Measurements from ENCODE around the gene UCP2.
A peak's percentile ranks its signal among the peaks of the same experiment; 100 is the strongest.
"Not testable (repeated sequence)": the region's sequence is repeated elsewhere in the genome, so short reads cannot be mapped to it uniquely, and the experiment has no call there.

The UCP2 gene

DNA sequence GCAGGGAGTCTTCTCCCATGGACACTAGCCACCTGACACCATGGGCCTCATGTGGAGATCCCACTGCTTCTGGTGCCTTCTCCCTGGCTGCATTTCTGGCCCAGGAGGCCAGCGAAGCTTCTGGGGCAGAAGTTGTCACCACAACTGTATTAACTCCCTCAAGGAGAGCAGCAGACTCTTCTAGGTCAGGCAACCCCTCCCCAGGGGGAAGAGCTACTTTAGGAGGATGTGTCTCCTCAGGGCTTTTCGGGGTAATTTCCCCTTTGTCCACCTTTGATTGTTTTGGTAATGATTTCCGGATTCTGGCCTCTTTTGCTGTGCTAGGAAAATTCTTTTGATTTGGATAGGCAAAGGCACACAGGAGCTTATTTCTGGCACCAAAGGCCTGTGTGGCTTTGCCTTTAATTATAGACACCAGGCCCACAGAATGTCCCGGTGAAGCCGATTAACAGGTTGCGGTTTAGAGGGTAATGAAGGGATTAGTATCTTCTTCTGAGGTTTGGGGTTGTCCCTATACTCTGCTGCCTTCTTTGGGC lies 8.9 kb upstream of the UCP2 start:
- H3K4me1 ChIP-seq (ENCODE audit: insufficient read depth, low read length), result peaks cover 8% of the 10 kb centered on the region; the same call in 1 of the 2 replicates
- H3K9ac ChIP-seq (ENCODE audit: low read depth, low read length), result no peak overlapping the region
- H3K36me3 ChIP-seq (ENCODE audit: insufficient read depth, low read length), result no peaks in the 10 kb centered on the region

DNA sequence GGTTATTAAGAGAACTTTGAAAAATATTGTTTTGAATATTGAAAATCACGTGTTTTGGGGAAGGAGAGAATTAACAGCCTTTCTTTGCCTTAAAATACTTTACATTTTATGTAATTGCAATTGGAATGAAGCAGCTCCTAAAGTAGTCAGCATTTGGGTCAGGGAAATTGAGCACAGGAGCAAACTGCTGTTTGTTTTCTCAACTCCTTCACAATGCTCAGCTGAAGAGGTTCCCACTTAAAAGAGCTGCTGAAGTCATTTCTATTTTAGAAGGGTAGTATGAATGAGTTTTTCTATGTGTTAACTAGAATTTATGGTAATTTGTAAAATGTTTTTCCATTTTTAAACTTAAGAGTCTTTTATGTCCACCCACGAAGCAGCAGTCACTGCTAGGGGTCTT lies 8.1 kb upstream of the UCP2 start:
- H3K4me1 ChIP-seq (ENCODE audit: insufficient read depth, low read length), result peaks cover 8% of the 10 kb centered on the region; the same call in 1 of the 2 replicates
- no peak overlapping the region for H3K9ac ChIP-seq (ENCODE audit: low read depth, low read length)
- no peaks in the 10 kb centered on the region for H3K9me3 ChIP-seq (ENCODE audit: control insufficient read depth, insufficient read depth, low read length)
- no peaks in the 10 kb centered on the region for H3K36me3 ChIP-seq (ENCODE audit: insufficient read depth, low read length)

More for the DNA sequence above, 8.9 kb upstream of the UCP2 start:
- H3K9me3 ChIP-seq (ENCODE audit: control insufficient read depth, insufficient read depth, low read length), result no peaks in the 10 kb centered on the region

DNA sequence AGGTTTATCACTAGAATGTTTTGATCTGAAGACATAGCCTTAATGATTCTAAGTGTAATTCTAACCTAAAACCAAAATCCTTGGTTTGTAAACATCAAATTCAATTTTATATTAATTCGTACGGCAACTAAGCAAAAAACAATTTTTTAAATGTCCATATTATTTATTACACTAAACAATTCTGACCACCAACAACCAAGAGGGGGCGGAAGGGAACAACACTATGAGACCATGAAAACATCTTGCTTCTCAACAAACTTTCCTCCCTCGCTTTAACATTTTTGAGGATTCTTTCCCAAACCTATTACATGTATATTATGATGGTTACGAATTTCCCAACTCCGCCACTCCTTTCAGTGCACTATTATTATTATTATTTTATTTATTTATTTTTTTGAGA lies 6.5 kb upstream of the UCP2 start:
- no peaks in the 10 kb centered on the region for H3K9me3 ChIP-seq (ENCODE audit: control insufficient read depth, insufficient read depth, low read length)
- H3K36me3 ChIP-seq (ENCODE audit: insufficient read depth, low read length), result no peaks in the 10 kb centered on the region
- H3K4me1 ChIP-seq (ENCODE audit: insufficient read depth, low read length), result peaks cover 8% of the 10 kb centered on the region; the same call in 1 of the 2 replicates
- H3K9ac ChIP-seq (ENCODE audit: low read depth, low read length), result no peak overlapping the region

DNA sequence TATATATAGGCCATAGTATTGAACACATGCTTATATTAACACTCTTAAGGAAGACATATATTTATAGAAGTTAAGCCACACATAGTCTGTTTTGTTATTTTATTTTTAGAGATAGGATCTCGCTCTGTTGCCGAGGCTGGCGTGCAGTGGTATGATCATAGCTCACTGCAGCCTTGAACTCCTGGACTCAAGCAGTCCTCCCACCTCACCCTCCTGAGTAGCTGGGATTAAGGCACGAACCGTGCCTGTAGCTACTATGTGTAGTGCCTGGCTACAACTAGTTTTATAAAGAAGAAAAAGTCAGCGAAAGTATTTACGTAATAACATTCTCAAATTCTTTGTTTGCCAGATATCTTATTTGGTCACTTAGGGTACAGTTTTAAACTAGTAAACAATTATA lies 5.6 kb upstream of the UCP2 start:
- no peaks in the 10 kb centered on the region for H3K36me3 ChIP-seq (ENCODE audit: insufficient read depth, low read length)
- no peaks in the 10 kb centered on the region for H3K9me3 ChIP-seq (ENCODE audit: control insufficient read depth, insufficient read depth, low read length)
- H3K4me1 ChIP-seq (ENCODE audit: insufficient read depth, low read length), result peaks cover 15% of the 10 kb centered on the region; the same call in 1 of the 2 replicates
- H3K9ac ChIP-seq (ENCODE audit: low read depth, low read length), result no peak overlapping the region

DNA sequence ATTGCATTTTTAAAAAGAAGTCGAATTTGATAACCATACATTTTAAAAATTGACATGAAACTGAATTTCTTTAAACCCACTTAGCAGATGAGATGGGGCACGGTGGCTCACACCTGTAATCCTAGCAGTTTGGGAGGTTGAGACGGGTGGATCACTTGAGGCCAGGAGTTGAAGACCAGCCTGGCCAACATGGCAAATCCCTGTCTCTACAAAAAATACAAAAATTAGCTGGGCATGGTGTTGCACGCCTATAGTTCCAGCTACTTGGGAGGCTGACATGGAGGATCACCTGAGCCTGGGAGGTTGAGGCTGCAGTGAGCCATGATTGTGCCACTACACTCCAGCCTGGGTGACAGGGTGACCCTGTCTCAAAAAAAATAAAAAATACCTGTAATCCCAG lies 3.0 kb upstream of the UCP2 start:
- H3K36me3 ChIP-seq (ENCODE audit: insufficient read depth, low read length); H3K9me3 ChIP-seq (ENCODE audit: control insufficient read depth, insufficient read depth, low read length); H3K9ac ChIP-seq (ENCODE audit: low read depth, low read length): not testable (repeated sequence)
- peaks cover 17% of the 10 kb centered on the region; the same call in 1 of the 2 replicates for H3K4me1 ChIP-seq (ENCODE audit: insufficient read depth, low read length)

DNA sequence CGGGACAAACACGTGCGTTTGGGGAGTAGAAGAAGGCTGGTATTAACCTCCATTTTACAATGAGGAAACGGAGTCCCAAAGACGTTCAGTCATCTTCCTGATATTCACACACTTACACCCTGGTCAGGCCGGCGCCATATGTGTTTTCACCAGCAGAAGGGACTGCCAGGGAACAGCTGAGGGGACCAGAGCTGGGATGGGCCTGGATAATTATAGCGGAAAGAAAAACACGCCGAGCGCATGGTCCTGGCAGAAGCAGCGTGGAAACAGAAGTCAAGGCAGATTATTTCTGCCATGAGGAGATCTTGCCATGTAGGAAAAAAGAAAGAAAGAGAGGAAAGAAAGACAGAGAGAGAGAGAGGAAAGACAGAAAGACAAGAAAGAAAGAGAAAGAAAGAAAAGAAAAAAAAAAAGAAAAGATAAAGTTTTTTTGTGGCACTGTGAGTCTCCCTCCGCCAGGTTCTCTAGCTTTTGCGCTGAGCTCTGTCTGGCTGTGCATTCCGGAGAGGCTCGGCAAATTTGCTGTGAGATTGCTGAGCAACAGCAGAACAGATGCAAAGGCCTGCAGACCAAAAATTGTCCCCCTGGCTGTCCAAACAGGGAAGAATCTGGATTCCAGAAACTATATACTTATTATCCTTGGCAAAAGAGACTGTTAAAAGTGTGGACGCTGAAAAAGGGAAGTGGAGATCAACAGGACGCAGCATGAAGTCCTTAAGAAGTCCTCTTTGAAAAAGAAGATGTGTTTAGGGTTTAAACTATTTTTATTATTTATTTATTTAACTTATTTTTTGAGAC lies 1.3 kb upstream of the UCP2 start:
- Histone ChIP-seq H3K9me3 (ENCODE audit: control insufficient read depth, insufficient read depth, low read length) (no peaks in the 10 kb centered on the region), H3K36me3 (ENCODE audit: insufficient read depth, low read length) (0 out of 2 replicates have a peak, but pooled peaks cover 3% of the 10 kb centered on the region), H3K4me1 (ENCODE audit: insufficient read depth, low read length) (peaks cover 27% of the 10 kb centered on the region; the same call in 1 of the 2 replicates), H3K9ac (ENCODE audit: low read depth, low read length) (peak overlapping the region; percentile 74; the same call in 1 of the 2 replicates)

DNA sequence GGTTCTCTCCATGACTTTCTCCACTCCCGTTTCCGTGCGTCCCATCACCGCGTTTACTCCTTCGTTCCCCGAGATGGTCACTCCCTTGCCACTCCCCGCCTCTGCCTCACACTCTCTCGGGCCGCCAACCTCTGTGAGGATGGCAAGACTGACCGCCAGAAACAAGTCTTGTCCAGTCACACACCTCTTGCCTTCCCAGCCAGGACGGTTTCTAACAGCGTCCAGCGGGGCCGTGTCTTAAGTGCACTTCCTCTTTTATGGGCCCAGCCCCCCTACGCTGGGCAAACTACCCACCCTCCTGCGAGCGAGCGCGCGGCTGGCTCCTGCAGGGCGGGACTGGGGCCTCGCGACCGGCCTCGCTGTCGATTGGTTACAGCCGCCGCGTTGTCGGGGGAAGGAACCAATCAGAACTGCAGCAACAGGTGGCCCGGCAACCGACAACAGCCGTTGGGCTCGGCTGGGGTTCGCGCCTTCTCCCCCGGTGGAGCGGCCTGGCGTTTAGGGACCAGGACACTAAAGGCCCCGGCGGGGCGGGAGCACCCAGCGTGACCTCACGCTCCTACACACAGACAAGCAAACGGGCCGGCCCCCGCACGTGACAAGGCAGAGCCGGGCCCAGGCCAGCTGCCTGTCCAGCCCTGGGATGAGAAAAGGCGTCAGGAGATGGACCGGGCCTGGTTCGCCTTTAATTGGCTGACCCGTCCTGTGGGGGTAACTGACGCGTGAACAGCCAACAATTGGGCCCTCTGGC lies 522 bp upstream of the UCP2 start:
- Histone ChIP-seq H3K9ac (ENCODE audit: low read depth, low read length) (peak overlapping the region; percentile 74), H3K4me1 (ENCODE audit: insufficient read depth, low read length) (peaks cover 27% of the 10 kb centered on the region; the same call in 1 of the 2 replicates), H3K36me3 (ENCODE audit: insufficient read depth, low read length) (0 out of 2 replicates have a peak, but pooled peaks cover 3% of the 10 kb centered on the region), H3K9me3 (ENCODE audit: control insufficient read depth, insufficient read depth, low read length) (no peaks in the 10 kb centered on the region)

DNA sequence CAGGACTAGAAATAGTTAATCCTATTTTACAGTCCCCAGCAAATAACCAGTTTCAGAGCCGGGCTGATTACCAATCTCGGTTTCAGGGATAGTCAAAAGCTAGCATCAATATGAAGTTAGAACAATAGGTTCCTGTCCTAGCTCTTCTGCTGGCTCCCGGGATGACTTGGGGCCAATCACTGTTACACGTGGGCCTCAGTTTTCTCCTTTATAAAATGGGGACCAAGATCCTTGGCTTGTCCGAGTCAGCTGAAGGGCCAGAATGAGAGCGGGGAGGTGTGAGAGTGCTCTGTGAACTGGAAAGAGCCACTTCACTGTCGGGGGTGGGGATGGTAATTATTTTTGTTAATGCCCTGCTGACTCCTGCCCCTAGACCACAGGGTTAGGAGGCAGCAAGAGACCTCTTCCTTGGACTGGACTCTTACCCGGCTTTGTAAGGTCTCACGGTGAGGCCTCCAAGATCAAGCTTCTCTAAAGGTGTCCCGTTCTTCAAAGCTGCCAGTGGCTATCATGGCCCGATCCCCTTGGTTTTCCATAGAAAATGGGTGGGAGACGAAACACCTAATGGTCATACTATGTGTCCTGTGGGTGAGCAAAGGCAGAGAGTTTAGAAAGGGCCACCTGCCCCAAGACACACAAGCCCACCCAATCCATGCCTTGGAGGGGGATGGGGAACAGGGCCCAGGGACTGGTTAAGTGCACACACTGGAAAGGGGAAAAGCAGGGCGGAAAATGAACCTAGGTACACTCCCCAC lies 1.4 kb downstream of the UCP2 start:
- H3K9ac ChIP-seq (ENCODE audit: low read depth, low read length), result peak overlapping the region; percentile 90; the same call in 1 of the 2 replicates
- H3K9me3 ChIP-seq (ENCODE audit: control insufficient read depth, insufficient read depth, low read length), result no peaks in the 10 kb centered on the region
- H3K36me3 ChIP-seq (ENCODE audit: insufficient read depth, low read length), result peaks cover 12% of the 10 kb centered on the region
- peaks cover 27% of the 10 kb centered on the region; the same call in 1 of the 2 replicates for H3K4me1 ChIP-seq (ENCODE audit: insufficient read depth, low read length)

DNA sequence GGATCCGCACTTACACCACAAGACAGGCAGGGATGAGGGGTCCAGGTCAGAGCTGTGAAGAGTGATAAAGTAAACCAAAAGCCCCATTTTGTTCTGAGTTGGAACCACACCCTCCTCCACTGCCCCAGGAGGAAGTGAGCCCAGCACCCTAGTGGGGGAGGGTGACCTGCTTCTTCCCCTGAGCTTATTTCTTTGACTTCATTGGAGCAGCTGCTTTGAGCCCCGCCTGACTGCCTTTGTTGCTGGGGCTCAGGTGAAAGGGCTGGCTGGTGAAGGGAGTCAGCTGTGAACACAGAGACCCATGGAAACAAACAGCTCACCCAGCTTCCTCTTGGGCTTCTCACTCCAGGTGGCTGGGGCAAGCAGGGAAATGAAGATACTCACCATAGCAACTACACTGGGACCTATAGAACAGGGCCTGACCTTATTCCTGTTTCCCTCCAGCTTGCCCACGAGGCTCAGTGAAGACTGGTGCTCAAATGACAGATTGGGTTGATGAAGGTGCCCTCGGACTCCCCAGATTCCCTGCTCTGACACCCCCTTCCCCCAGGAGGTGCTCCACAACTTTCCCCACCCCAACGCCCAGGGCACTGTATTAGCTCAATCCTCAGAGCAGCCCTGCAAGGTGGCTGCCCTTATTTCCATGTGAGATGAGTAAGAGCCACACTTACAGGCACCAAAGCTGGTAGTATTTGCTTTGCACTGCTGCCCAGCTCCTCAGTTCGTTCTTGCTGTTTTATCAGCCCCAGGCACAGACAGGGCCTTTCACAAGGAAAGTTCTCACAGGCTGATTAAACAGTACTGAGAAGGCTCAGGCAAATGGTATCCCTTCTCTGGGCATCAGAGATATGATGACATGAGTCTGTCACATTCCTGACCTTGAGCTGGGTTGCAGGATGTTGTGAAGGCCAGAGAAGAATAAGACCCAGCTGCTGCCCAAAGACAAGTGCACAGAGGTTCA lies 2.4 kb downstream of the UCP2 start:
- H3K36me3 ChIP-seq (ENCODE audit: insufficient read depth, low read length), result peaks cover 15% of the 10 kb centered on the region
- H3K9ac ChIP-seq (ENCODE audit: low read depth, low read length), result no peak overlapping the region
- H3K4me1 ChIP-seq (ENCODE audit: insufficient read depth, low read length), result peaks cover 27% of the 10 kb centered on the region; the same call in 1 of the 2 replicates
- H3K9me3 ChIP-seq (ENCODE audit: control insufficient read depth, insufficient read depth, low read length), result no peaks in the 10 kb centered on the region

DNA sequence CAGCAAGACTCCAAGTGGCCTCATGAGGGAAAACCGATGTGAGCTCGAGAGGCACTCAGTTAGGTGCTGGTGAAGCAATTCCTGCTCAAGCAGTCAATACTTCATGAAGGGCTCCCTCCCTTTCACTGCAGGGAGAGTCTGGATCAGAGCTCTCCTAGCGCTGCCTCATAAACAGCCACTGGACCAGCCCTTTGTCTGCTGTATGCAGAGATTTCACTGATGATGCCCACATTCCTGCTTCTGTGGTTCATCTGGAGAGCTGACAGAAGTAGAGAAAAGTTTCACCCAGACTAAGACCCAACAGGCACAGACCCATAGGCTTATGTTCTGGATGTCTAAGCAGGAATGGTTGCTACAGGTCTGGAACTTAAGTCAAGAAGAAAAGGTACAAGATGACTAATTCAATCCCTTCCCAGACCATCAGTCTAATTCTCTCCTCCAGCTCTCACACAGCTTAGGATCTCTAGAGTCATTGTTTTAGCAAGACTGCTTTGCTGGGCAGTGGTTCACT lies 4.0 kb downstream of the UCP2 start:
- Histone ChIP-seq H3K9ac (ENCODE audit: low read depth, low read length) (no peak overlapping the region), H3K4me1 (ENCODE audit: insufficient read depth, low read length) (peaks cover 23% of the 10 kb centered on the region; the same call in 1 of the 2 replicates)

DNA sequence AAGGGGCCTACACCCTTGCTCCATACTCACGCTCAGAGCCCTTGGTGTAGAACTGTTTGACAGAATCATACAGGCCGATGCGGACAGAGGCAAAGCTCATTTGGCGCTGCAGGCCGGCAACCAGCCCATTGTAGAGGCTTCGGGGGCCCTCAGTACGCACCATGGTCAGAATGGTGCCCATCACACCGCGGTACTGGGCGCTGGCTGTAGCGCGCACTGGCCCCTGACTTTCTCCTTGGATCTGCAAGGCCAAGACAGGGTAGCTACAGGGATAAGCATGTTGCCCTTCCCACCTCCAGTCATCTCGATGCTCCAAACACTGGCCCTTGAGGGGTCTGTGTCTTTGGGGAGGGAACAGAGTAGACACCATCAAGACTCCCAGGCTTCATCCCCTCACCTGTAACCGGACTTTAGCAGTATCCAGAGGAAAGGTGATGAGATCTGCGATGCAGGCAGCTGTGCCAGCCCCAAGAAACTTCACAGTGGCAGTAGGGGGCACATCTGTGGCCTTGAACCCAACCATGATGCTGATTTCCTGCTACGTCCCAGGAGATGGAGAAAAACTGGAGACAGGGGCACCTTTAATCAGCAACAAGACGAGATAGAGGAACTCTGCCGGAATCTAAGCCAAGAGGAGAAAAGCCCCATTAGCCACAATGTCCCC lies 4.7 kb downstream of the UCP2 start:
- no peaks in the 10 kb centered on the region for H3K9me3 ChIP-seq (ENCODE audit: control insufficient read depth, insufficient read depth, low read length)
- peaks cover 20% of the 10 kb centered on the region; the same call in 1 of the 2 replicates for H3K4me1 ChIP-seq (ENCODE audit: insufficient read depth, low read length)
- no peak overlapping the region for H3K9ac ChIP-seq (ENCODE audit: low read depth, low read length)
- H3K36me3 ChIP-seq (ENCODE audit: insufficient read depth, low read length), result peaks cover 15% of the 10 kb centered on the region

More for the DNA sequence above, 4.0 kb downstream of the UCP2 start:
- peaks cover 15% of the 10 kb centered on the region for H3K36me3 ChIP-seq (ENCODE audit: insufficient read depth, low read length)
- no peaks in the 10 kb centered on the region for H3K9me3 ChIP-seq (ENCODE audit: control insufficient read depth, insufficient read depth, low read length)

DNA sequence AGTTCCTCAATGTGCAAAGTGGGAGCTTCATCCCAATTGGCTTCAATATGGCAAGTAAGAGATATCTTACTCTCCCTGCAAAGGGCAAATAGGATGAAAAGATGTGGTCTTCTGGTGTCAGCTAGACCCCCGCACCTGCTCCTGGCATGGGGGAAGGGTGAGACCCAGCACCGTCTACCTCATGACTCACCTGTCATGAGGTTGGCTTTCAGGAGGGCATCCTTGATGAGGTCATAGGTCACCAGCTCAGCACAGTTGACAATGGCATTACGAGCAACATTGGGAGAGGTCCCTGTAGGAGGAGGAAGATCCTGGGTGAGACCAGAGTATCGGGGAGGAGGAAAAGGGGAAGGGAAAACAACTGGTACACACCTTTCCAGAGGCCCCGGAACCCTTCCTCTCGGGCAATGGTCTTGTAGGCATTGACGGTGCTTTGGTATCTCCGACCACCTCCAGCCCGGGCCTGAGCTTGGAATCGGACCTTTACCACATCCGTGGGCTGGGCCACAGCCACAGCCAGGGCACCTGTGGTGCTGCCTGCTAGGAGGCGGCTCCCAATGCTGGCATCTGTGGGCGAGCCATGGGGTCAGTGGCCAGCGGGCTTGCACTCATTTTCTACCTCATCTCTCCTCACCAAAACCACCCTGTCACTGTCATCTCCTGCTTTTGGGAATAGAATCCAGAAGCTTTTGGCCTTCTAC lies 6.0 kb downstream of the UCP2 start:
- Histone ChIP-seq H3K4me1 (ENCODE audit: insufficient read depth, low read length) (peaks cover 20% of the 10 kb centered on the region; the same call in 1 of the 2 replicates), H3K9ac (ENCODE audit: low read depth, low read length) (no peak overlapping the region), H3K36me3 (ENCODE audit: insufficient read depth, low read length) (peaks cover 15% of the 10 kb centered on the region), H3K9me3 (ENCODE audit: control insufficient read depth, insufficient read depth, low read length) (no peaks in the 10 kb centered on the region)

Measured in ES-I3 (cell line).